Stomach (tissue), 9 donors: ENCODE measurements around the gene IDH2. TPM values are rescaled to one million over a fixed set of nuclear protein-coding genes. Genes with fewer than 3 reads are reported as not detected.

Experiments
- DNase-seq, 2 donors: peaks; one replicate each; pipeline versions ENCODE4 v3.0.0 to v3.0.0-alpha.2; 2013 to 2019
- H3K27ac ChIP-seq, 5 donors: fragments of 200-600 bp in 4 of 5; sonication (generic) in 4 of 5; one replicate each; pipeline ENCODE4 v1.5.1; 2013 to 2019; ENCODE audit warnings: mild to moderate bottlenecking in 1 of 5, moderate library complexity in 1 of 5
- H3K27me3 ChIP-seq, 3 donors: fragments of 200-600 bp; sonication (generic); one replicate each; pipeline ENCODE4 v1.5.1; 2017 to 2019; ENCODE audit warnings: mixed run types in 1 of 3
- H3K36me3 ChIP-seq, 4 donors: fragments of 200-600 bp; sonication (generic); 1 replicate in 3 of 4; 2 replicates in 1 of 4; pipeline ENCODE4 v1.5.1; 2016 to 2019
- H3K4me1 ChIP-seq, 4 donors: fragments of 200-600 bp; sonication (generic); one replicate each; pipeline ENCODE4 v1.5.1; 2016 to 2019
- H3K4me3 ChIP-seq, 4 donors: fragments of 200-600 bp; sonication (generic) in 3 of 4; one replicate each; pipeline ENCODE4 v1.5.1; 2016 to 2019; ENCODE audit warnings: mild to moderate bottlenecking in 1 of 4
- H3K9me3 ChIP-seq, 4 donors: fragments of 200-600 bp; sonication (generic); one replicate each; pipeline ENCODE4 v1.5.1; 2016 to 2019
- CTCF ChIP-seq, 7 experiments: fragments of 450-650 bp in 4 of 7; fragments of 200-600 bp in 3 of 7; sonication (generic) in 3 of 7; IDR thresholded peaks; one replicate each; pipeline ENCODE4 v1.5.1; 2016 to 2019; ENCODE audit warnings: antibody characterized with exemption in 7 of 7, control low read depth in 2 of 7, mild to moderate bottlenecking in 1 of 7
- EP300 ChIP-seq: sonication (generic); formaldehyde crosslinking; IDR thresholded peaks from one replicate; pipeline ENCODE4 v1.6.1; 2017; ENCODE audit warnings: antibody characterized with exemption
- POLR2A ChIP-seq, 4 donors: fragments of 450-650 bp; IDR thresholded peaks; one replicate each; pipeline ENCODE4 v1.6.1; 2016; ENCODE audit warnings: antibody characterized with exemption in 4 of 4, control low read depth in 2 of 4, mild to moderate bottlenecking in 1 of 4, moderate library complexity in 1 of 4
- POLR2AphosphoS5 ChIP-seq, 3 donors: sonication (generic); formaldehyde crosslinking; IDR thresholded peaks; one replicate each; pipeline ENCODE4 v1.6.1; 2016; ENCODE audit warnings: antibody characterized with exemption in 3 of 3
- WGBS, 5 donors: extraction: QIAGEN DNeasy Blood & Tissue Kit in 3 of 5; methylation state at CpG; one replicate each; pipeline versions ENCODE4 v1.1.5 to v1.1.7; 2013 to 2018; 5-methylcytosine and 5-hydroxymethylcytosine counted together
- intact Hi-C: fragments of 100-400 bp; cut with DNase I; formaldehyde crosslinking; loops from one replicate; pipeline ENCODE4 v1.15.1; 2023; ENCODE audit warnings: low total_unique reads
- polyA plus RNA-seq, 3 donors: library from polyadenylated mRNA; stranded (reverse); fragments of 200-250 nt; gene quantifications; one replicate each; pipeline ENCODE4 v1.2.3, GENCODE V29; 2013
- total RNA-seq, 5 donors: library from RNA; depleted of rRNA; stranded (reverse); fragments of >200 nt; gene quantifications; one replicate each; pipeline versions ENCODE4 v1.1.0 to v1.2.3, GENCODE V29; 2014 to 2016
- donor health status: healthy with polysubstance abuse.
- donor health status: Bipolar disorder and iron deficiency.
- donor health status: healthy.

The IDH2 gene
- total and polyA plus RNA-seq, 8 donors = 12.3 to 186 (median 117) TPM

DNA sequence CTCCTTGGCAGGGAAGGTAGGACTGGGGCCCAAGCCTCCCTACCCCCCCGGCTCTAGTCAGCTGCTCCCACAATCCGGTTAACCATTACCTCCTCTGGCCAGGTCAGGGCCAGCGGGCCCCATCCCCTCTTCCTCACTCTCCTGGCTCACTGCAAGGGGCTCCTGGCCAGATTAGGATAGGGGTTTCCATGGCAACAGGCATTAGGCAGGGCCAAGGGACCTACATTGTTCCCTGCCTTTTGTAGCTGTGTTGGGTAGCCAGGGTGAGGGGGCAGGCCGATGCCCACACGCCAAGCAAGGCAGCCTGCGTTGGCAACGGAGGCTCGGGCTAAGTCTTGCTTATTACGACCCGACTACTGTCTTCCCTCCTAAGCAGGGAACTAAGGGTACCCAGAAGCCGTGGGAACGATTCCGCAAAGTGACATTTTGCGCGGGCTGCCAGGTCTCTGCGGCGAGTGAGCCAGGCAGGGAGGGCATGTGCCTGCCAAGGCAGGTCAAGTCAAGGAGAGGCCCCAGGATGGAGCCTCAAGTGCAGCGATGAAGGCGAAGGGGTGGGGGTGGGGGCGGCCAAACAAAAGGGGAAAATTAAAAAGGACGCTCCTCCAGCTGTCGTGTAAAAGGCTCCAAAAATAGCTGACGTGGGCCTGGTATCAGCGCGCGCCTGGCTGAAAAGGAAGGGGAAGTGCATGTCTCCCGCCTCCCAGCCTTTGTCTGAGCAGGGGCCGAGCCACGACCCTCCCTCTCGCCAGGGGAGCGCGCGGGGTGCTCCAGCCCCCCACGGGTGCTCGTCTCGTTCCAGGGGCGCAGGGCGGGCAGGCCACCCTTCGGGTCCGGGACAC lies 919 bp downstream of the IDH2 start:
- H3K36me3 ChIP-seq = no peaks in the 10 kb centered on the region
- intact Hi-C loops = no loop called here
- no peaks in the 10 kb centered on the region for H3K9me3 ChIP-seq
- H3K4me3 ChIP-seq = peak overlapping the region; percentile 80 to 94 (median 86)
- peak; percentile 55 to 79 for DNase-seq
- WGBS, 5 donors = 3 to 11% (median 4%) methylated on average over 26 to 40 of the region's 40 CpGs
- no peak for TF ChIP-seq POLR2A (IDR thresholded peaks at IDR 0.05)
- TF ChIP-seq CTCF (IDR thresholded peaks at IDR 0.05) = no peak
- no peak for TF ChIP-seq EP300
- TF ChIP-seq POLR2AphosphoS5 (IDR thresholded peaks at IDR 0.05) = no peak
- H3K4me1 ChIP-seq = peaks cover 52 to 83% (median 61%) of the 10 kb centered on the region in 4 donors
- peak overlapping the region; percentile 96 to 99 (median 98) for H3K27ac ChIP-seq
- H3K27me3 ChIP-seq = no peaks in the 10 kb centered on the region

DNA sequence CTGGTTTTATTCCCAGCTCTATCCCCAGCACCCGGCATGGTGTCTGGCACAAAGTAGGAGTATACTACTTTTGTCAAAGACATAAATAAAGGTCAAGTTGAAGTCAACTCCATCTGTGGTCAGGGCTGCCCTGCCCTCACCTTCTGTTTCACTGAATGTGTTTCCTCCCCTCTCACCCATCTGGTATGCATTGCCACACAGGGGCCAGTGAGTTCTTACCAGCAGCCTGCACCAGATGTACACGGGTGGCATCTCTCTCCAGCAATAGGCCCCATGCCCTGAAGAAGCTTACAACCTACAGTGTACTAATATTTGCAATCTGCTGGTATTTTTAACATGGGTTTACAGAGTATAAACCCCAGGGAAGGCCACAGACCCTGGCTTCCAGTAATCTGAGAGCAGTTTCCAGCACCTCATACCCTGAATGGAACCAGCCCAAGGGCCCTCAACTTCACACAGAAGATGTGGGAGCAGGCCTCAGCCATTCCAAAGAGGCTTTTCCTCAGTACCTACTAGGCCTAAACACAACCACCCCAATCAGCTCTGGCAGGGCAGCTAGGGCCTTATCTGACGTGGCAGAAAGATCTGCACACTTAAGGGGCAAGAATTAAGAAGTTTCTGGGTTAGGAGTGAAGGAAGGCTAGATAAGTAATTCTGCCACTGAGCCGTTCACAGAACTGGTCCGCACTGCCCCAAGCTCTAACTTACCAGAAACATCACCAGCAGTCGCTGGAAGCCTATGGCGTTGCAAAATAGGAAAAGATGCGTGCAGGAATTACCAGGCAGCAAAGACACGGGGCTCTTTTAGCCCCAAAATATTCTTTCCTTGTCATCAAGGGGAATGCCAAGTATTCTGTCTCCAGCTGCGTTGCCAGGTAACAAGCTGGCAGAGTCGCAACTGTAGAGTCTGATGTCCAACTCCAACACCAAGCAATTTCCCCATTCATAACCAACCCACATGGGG lies 2.1 kb downstream of the IDH2 start:
- H3K9me3 ChIP-seq = no peaks in the 10 kb centered on the region
- no peaks in the 10 kb centered on the region for H3K36me3 ChIP-seq
- no peaks in the 10 kb centered on the region for H3K27me3 ChIP-seq
- peaks cover 59 to 85% (median 69%) of the 10 kb centered on the region in 4 donors for H3K4me1 ChIP-seq
- peak in 1 of 3 donors; percentile 10 for TF ChIP-seq POLR2AphosphoS5 (IDR thresholded peaks at IDR 0.05)
- TF ChIP-seq EP300 = no peak
- H3K27ac ChIP-seq = peak overlapping the region; percentile 33 to 98 (median 96)
- DNase-seq = peak; percentile 72 to 79
- WGBS, 5 donors = 16 to 45% (median 31%) methylated on average over 11 of the region's 11 CpGs
- intact Hi-C loops = no loop called here
- H3K4me3 ChIP-seq = peak overlapping the region in 3 of 4 donors; percentile 83 to 94 (median 89)

DNA sequence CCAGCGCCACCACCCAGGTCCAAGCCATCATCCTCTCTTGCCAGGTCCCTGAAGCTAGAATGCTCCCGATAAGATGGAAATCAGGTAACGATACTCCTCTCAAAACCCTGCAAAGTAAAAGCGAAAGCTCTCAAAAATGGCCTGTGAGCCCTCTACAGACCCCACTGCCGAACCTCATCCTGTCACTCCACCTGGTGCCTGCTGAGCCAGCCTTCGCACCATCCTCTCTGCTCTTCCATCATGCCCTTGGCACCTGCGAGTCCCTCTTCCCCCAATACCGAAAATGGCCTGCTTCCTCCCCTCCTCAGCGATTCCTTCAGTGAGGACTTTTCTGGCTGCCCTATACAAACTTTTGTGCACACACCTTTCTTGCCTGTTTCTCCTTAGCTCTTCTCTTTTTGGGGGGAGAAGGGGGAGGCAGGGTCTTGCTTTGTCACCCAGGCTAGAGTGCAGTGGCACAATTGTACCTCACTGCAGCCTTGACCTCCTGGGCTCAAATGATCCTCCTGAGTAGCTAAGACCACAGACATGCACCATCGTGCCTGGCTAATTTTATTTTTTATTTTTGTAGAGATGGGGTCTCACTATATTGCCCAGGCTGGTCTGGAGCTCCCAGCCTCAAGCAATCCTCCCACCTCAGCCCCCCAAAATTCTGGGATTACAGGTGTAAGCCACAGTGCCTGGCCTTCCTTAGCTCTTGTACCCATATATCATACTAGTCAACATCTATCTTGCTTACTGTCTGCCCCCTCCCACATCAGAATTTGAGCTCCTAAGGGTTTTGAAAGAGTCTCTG lies 3.0 kb downstream of the IDH2 start:
- 75 to 83% (median 80%) methylated on average over 10 of the region's 10 CpGs for WGBS, 5 donors
- no peaks in the 10 kb centered on the region for H3K36me3 ChIP-seq
- no peaks in the 10 kb centered on the region for H3K27me3 ChIP-seq
- peaks cover 55 to 89% (median 73%) of the 10 kb centered on the region in 4 donors for H3K4me1 ChIP-seq
- no peak for DNase-seq
- TF ChIP-seq POLR2AphosphoS5 (IDR thresholded peaks at IDR 0.05) (no peak), POLR2A (IDR thresholded peaks at IDR 0.05) (no peak), EP300 (no peak), CTCF (IDR thresholded peaks at IDR 0.05) (no peak)
- H3K4me3 ChIP-seq = peak overlapping the region in 1 of 4 donors; percentile 1
- no peaks in the 10 kb centered on the region for H3K9me3 ChIP-seq
- H3K27ac ChIP-seq = peak overlapping the region; percentile 33 to 98 (median 96)
- intact Hi-C loops = no loop called here

DNA sequence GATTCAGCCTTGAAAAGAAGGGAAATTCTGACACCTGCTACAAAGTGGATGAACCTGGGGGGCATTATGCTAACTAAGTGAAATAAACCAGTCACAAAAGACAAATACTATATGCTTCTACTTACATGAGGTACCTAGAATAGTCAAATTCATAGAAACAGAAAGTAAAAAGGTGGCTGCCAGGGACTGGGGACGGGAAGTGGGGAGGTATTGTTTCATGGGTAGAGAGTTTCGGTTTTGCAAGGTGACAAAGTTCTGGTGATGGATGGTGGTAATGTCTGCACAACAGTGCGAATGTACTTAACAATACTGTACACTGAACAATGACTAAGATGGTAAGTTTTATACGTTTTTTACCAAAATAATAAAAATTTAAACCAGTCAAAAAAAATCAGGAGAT lies 4.8 kb downstream of the IDH2 start:
- Histone ChIP-seq H3K9me3 (no peaks in the 10 kb centered on the region), H3K4me1 (peaks cover 42 to 90% (median 66%) of the 10 kb centered on the region in 4 donors), H3K27ac (peak overlapping the region in 4 of 5 donors; percentile 96 to 98 (median 97)), H3K4me3 (no peak overlapping the region), H3K27me3 (no peaks in the 10 kb centered on the region), H3K36me3 (no peaks in the 10 kb centered on the region)
- 21 to 36% (median 31%) methylated on average over 4 of the region's 4 CpGs for WGBS, 5 donors
- TF ChIP-seq POLR2AphosphoS5 (IDR thresholded peaks at IDR 0.05) = peak in 2 of 3 donors; percentile 11 to 19
- TF ChIP-seq CTCF (IDR thresholded peaks at IDR 0.05) = no peak
- intact Hi-C loops = no loop called here
- peak in 1 of 2 donors; percentile 68 for DNase-seq
